ENCODE measurements around the gene NMT1.

Gene NMT1

DNA sequence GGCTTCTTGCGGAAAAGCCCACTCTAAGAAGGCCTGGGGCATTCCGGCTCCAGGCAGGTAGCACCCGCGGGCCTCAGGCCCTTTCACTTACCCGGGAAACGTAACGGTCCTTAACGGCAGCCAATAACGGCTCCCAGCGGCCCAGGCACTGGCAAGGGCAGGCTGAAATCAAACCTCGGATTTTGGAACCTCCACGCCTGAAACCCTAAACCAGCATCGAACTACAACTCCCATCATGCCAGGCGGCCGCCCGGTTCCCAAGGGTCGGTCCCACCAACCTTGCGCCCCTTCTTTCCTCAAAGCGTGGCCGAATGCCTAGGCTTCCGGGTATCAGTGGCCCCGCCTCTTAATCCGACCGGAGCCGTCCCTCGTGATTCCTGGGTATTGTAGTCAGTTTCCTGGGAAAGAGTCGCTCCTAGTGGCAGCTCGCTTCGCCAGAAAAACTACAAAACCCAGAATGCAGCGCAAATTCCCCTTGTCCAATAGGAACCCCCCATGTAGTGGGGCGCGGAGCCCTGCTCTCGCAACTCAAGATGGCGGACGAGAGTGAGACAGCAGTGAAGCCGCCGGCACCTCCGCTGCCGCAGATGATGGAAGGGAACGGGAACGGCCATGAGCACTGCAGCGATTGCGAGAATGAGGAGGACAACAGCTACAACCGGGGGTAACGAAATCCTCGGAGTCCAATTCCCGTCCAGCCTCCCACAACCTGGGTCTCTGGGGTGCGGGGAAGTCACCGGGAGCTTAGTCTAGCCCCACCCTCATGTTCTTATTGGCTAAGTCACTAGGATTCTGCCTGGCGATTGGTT is at the start of gene NMT1:
TSS of gene NMT1 (plus strand) at position 521 of the 809 bp plus-strand sequence. CDS start at position 534, 13 bp downstream.
- peak; percentile 99 for DNase-seq (ENCODE audit: low spot score)

DNA sequence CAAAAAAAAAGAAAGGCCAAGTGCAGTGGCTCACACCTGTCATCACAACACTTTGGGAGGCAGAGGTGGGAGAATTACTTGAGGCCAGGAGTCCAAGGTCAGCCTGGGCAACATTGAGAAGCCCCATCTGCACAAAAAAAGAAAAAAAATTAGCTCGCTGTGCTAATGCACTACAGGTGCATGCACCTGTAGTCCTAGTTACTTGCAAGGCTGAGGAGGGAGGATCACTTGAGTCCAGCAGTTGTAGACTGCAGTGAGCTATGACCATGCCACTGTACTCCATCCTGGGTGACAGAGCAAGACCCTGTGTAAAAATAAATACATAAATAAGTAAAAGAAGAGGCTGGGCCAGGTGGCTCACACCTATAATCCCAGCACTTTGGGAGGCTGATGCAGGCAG is 49.4 kb upstream of the NMT1 start:
- no peak for DNase-seq (ENCODE audit: low spot score)

DNA sequence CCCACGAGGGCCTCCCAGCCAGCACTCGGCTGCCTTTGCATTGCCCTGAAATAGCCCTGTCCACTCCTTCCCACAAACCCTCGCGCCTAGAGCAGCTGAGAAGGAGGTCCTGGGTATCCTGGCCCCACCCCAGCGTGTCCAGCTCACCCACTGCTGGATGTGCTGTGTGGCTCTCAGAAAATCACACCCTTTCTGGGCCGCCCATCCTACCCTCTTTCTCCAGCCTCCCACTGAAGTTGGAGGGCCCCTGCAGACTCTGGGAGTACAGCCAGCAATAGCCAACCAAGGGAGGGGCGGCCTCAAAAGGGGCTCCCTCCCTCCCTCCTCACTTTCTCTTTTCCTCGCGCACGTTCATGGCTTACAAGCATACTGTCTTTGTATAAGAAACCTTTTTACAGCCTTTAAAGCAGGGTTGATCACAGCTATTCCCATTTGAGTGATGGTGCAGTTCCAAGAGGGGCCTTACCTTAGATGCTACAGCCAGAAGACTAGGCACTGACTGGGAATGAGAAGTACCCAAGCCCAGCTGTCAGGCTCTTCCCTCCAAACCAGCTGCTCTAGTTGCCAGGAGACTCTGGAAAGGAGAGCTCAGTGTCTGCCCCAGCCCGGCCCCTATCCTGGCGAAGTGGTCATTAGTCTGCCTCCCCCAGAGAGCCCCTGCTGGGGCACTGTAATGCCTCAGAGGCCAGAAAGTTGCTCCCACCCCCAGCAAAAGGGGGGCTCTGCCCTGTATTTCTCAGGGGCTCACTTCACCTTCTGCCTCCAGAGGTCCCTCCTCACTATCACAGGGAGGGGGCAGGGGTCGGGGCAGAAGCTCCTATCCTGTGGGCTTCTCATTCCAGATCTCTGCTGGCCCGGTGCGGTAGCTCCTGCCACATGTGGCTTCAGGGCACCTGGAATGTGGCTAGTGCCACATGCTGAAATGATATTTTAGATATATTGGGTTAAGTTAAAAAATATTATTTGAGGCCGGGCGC is 47.8 kb upstream of the NMT1 start:
- no peak for DNase-seq (ENCODE audit: low spot score)

DNA sequence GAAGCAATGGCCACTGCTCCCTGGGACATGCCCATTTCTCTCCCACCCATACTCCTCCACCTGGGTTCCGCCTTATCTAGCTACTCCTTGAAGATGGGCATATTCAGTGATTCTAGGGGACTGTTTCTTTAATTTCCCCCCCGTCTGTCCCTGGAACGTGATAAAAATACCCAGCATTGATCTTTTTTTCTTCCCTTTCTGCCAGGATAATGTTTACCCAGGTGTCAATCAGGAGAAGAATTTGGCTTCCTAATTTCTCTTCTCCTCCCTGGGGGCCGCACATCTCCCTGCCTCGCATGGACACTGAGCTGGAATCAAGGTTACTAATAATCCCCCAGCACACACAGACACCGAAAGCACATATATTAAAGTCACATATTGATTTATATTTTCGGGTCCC is 44.9 kb upstream of the NMT1 start:
- DNase-seq (ENCODE audit: low spot score): no peak

DNA sequence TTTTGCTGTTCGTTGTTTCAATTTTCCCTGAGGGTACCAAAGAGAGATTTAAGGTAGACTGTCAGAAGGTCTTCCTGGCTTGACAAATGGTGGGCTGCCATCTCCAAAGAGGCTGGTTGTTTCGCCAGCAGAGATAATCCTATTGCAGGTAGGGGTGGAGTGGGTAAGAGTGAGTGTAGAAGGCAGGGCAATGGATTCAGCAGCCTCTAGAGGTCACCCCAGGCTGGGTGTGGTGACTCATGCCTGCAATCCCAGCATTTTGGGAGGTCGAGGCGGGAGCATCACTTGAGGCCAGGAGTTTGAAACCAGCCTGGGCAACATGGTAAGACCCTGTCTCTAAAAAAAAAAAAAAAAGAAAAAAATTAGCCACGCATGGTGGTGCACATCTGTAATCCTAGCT is 44.3 kb upstream of the NMT1 start:
- DNase-seq (ENCODE audit: low spot score): no peak

DNA sequence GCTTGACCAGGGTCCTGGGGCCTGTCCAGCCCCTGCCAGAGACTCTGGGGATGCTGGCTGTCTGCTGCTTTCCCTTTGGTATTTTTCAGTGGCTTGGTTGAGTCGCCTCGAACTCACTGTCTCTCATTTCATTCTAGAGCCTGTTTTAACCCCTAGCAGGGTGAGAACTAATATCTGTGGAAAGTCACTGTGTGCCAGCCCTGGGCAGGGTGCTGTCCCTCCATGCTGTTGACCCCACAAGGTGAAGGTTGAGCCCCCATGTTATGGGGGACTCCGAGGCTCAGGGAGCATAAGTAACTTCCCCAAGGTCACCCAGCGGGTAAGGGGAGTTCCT is 42.6 kb upstream of the NMT1 start:
- DNase-seq (ENCODE audit: low spot score): no peak

DNA sequence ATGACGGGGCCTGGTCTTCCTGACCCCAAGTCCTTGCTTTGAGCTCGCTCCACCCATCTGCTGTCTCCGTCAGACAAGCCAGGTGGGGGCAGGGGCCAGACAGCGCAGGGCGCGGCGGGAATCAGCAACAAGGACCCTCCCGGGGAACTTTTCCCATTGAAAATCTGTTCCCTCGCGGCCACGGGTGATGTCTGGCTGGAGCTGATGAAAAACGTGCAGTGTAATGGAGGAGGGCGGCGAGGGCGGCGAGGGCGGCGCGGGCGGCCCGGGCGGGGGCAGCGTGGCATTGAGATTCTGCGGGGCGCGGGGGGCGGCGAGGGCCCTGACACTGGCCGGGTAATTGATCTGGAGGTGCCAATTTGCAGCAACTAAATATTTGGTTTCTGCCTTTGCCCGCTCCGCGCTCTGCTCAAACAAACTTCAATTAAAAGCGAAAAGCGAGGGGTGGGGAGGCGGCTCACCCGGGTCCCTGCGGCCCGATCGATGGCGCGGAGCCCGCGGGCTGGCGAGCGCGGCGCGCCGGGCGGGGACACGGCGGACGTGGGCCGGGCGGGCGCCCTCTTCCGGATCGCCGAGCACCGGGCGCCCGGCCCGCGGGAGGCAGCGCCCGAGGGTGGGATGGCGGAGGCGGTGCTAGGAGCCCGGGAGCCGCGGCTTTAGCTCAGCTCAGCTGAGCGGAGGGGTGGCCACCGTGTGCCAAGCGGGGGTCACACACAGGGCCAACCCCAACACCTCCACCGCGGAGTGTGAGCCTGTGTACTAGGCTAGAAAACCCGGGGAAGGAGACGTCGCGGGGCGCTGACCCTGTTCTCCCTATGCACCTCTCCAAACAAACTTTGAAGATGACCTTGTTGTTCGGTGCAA is 42.0 kb upstream of the NMT1 start:
- no peak for DNase-seq (ENCODE audit: low spot score)

DNA sequence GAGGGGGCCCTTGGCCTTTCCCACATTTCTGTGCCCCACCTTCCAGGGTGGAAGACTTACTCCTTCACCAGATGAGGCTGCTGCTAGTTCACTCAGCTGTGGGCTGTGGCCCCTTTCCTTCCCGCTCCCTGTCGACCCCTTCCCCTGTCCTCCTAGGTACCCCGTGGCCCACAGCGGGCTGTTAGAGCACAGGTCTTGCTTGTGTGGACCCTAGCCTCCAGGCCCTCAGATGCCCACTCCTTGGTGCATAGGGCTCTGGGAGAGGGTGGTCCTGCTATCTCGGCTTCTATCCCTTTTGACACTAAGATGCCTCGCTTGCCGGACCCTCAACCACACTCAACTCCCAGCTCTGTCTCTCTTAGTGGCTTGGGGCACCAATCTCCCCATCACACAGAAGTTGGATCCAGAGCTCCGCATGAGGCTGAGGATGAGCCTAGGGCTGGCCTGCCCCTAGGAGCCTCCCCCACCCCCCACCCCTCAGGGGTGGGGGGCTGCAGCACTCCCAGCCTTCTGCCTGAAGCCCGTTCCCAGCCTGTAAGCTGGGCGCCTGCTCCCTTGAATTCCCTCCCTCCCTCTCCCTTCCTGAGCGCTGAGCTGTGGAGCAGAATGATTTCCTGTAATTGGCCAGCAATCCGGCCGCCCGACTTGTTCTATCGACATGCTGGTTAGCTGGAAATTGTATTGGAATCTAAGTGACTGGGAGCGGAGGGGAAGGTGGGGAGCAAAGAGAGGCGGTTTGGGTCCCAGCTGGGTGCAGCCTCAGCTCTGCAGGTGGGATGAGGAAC is 40.6 kb upstream of the NMT1 start:
- no peak for DNase-seq (ENCODE audit: low spot score)

DNA sequence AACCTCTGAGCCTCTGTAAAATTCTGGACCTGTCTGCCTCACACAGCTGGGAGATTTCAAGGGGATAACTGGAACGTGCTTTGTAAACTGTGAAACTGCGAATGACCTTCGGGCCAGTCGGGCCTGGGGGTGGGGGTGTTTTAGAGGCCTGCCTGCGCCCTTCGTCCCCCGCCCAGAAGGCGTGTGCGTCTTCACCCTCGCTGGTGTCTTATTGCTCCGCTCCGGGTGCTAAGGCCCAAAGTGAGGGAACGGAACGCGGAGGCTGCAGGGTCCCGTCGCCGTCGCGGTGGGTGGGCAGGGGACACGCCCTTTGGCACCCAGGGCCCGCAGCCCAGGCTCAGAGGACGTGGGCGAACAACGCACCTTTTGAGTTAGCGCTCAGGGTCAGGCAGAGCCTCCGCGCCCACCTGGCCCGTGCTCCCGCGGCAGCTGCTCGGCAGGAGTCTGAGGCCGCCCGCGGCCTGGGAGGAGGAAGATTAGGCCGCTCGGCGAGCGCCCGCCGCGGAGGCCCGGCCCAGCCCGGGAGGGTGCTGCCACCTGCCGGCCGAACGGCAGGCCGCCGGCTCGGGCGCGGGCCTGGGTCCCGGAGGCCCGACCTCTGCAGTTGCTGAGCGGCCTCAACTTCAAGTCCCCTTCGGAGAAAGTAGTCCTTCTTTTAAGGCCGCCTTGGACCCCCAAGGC is 39.4 kb upstream of the NMT1 start:
- DNase-seq (ENCODE audit: low spot score): no peak

DNA sequence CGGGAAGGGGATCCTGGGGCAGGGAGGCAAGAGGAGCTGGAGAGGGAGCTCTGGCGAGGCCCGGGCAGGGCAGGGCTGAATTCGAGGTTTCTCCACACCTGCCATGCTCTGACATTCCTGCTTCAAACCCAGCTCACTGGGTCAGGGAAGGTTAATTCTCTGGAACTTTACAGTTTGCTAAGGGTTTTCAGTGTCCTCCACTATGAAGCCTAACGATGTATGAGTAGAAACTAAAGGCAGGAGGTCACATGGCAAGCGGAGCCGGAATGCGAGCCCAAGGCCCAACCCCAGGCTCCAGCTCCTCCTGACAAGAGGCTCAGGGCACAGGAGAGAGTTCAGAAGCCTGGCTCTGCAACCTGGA is 38.8 kb upstream of the NMT1 start:
- DNase-seq (ENCODE audit: low spot score): no peak

DNA sequence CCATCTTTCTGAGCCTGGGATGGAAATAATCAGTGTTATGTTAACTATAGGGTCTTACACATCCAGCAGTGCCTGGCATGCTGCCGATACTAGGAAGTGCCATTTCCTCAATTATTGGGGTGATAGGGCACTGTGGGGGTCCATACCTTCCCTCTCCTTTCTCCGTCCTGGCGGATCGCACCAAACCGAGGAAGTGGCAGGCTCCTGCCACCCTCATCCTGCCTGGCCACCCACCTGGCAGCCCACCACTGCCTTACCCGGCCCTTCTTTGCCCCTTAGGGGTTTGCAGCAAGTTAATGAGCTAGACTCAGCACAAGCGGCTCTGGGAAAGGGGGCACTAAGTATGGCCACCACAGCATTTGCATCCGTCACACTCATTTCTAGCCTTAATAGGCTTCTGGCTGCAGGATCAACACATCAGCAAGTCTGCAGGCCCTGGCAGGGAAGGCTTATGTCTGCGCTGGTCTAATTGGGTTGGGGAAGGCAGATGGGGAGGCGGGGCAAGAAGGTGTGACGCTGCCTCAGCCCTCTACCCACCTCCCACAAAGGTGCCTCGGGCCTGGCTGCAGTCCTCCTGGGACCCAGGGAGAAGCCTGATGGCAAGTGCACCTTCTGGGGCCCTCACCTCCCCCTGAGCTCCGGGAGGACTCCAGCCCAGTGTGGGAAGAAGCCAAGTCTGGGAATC is 38.3 kb upstream of the NMT1 start:
- no peak for DNase-seq (ENCODE audit: low spot score)

DNA sequence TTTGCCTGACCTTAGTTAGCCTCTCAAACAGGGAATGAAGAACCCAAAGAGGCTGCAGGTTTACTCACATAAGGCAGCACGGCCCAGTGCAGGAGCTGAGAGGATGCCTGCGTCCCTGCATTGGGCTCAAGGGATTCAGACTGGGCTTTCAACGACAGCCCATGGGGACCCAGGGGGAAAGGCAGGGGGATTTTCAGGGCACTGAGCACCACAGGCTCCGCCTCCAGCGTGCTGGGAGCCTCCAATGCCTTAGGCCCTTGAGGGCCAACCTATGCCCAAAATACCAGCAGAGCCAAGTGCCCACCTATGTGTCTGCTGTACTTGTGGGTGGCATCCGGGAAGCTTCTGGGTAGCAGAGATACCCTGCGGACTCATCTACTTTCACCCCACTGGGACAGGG is 32.0 kb upstream of the NMT1 start:
- no peak for DNase-seq (ENCODE audit: low spot score)

DNA sequence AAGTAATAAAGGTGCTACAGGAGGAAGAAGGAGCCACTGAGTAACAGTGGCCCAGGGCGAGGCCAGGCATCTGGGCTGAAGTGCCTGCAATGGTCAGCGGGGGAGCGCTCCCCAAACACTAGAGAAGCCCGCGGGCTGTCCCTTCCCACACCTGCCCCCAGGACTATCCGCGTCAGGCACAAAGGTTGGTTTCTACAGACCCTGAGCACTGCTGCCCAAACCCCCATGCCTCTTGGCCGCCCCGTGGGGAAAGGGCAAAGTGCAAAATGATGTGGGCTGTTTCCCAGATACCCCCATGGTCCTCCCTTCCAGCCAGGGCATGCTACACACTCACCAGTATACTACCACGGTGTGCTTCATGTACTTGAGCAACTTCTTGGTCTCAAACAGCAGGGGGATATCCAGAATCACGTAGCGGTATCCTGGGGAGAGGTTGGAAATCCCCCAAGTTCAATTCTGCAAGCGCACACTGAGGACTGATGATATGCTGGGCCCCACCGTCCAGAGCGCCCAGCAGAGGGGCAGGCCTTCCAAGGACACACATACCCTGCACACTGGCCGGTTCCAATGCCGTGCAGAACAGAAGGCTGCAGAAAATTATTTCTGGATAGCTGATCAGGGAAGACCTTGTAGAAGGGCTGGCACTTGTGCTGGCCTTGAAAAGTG is 31.2 kb upstream of the NMT1 start:
- DNase-seq (ENCODE audit: low spot score): no peak

DNA sequence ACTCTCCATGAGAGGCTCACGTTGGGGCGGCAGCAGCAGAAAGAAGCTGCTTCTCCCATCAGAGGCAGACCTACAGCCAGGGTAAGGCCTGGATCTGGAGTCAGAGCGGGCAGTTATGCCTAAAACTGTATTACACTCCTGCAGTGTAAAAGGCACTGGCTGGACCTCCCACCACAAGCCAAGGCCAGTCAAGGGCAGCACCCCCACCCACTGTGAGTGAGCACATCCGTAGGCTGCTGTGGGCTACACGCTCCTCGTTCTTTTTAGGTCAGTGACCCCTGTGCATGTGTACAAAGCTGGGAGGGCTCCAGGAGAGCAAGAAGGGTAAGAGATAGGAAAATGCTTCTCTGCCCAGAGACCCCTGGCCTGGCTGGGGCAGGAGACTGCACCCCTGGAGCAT is 30.4 kb upstream of the NMT1 start:
- no peak for DNase-seq (ENCODE audit: low spot score)

DNA sequence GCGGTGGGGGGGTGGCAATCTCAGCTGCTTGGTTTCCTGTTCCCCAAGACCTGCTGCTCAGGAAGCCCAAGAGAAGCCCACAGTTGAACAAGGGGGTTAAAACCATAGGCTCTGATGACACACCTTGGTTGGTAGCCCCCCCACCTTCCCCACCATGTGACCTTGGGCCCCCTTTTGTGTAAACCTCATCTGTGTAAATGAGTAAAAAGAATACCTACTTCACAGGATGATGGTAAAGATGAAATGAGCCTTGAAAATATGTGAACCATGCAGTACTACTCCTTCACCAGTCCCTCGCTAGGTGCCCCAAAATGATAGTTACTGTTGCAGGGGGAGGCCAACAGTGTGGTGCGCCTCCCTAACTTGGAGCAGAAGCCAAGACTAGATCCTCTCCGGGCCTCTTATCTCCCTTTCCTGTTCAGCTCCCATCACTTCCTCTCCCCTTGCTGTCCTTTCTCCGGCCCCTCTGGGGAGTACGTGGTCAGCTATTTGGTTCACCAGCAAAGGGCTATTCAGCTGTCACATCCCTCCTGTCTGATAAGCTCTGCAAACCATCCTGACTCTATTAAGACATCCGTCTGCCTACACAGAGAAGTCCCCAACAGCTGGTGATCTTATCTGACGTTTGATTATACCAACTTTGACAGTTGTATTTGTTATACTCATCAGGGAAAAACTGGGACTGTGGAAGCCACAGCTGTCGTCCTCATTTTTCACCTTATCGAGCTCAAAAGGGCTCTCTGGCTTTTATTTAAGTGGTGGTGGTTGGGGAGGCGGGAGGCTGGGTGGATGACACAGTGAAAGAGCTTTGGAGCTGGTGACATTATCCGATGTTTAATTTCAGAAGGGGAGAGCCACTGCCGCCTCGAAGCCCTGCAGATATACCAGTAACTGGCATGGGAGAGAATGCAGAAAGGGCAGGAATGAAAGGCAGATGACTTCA is 29.6 kb upstream of the NMT1 start:
- DNase-seq (ENCODE audit: low spot score): no peak

DNA sequence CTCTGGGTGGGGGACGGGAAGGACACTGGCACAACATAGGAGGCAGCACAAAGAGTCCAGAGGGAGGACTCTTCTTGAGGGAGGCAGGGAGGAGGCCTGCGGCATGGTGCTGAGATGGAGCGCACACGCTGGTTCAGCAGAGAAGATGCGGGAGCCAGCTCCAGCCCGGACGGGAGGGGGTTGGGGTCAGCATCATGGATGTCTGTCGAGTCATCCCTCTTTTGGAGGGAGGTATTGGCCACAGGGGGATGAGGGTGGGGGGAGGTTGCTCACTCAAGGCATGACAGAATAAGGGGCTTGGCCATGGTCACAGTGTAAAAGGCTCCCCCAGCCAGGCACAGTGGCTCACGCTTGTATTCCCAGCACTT is 29.0 kb upstream of the NMT1 start:
- DNase-seq (ENCODE audit: low spot score): no peak

DNA sequence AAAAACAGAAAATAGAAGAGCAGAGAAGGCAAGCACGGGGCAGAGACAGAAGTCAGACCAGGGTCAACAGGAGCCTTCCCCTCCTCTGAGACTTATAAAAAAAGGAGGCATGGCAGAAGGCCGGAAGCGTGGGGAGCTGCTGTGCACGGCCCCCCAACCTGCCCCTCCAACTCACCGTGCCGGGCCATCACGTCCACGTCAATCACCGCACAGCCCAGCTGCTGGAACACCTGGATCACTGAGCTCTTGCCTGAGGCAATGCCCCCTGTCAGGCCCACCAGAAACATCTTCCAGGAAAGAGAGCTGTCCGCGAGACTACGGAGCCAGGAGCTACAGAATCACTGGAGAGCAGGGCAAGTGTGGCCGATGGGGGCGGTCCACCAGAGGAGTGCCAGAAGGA is 26.5 kb upstream of the NMT1 start:
- DNase-seq (ENCODE audit: low spot score): no peak

DNA sequence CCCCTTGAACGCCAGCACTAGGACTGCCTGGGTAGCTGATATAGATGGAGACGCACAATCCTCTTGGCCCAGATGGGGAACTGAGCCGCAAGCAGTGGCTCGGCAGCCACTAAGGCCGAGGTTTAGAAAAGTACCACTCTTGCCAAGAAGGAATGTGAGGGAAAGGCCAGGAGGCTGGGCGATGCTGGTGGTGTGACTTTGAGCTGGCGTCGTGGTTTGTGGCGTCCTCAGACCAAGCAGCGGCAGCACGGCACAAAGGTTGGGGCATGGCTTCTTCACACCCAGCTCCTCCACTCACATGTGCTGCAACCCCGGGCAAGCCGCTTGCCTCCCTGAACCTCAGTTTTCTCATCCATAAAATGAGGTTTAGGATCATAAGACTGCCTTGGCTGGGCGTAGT is 25.3 kb upstream of the NMT1 start:
- DNase-seq (ENCODE audit: low spot score): no peak

DNA sequence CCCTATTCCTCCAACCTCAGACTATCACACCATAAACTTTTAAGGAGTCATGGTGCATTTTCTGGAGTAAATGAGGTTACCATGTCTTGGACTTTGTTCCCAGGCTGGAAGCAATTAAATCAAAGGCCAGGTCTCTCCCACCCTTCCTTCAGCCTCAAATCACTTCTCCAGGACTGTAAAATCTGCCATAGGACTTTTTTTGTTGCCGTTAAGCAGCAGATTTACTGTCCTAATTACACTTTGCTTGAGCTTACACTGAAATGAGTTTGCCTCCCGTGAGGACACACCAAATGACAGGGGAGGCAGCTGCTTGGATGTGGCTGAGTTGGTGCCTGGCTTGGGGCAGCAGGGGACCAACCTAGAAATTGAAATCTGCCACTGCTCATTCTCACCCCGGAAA is 24.4 kb upstream of the NMT1 start:
- no peak for DNase-seq (ENCODE audit: low spot score)

Data from putamen (tissue), 1 donor.